GM12891 (cell line): ENCODE results near the gene BHLHA15.

Experiments used
- DNase-seq: peaks from one replicate; pipeline ENCODE4 v3.0.0; 2011; ENCODE audit warnings: low spot score; ENCODE audit not compliant: insufficient read length
- FAIRE-seq: peaks from 2 replicates; lab custom pipeline; 2011; peaks lifted over from hg19 to GRCh38; lab: Jason Lieb, UNC
- PAX5 ChIP-seq: IDR thresholded peaks from 2 replicates; pipeline ENCODE4 v1.6.1; 2011; ENCODE audit warnings: low read length, moderate library complexity, mild to moderate bottlenecking; ENCODE audit not compliant: insufficient read depth, severe bottlenecking
- POLR2A ChIP-seq: IDR thresholded peaks from 2 replicates; pipeline ENCODE4 v1.6.1; 2011; ENCODE audit warnings: low read depth, low read length, control low read depth
- POLR2AphosphoS5 ChIP-seq: IDR thresholded peaks from 2 replicates; pipeline ENCODE4 v1.6.1; 2011; ENCODE audit warnings: low read depth, low read length, control low read depth
- POU2F2 ChIP-seq: IDR thresholded peaks from 2 replicates; pipeline ENCODE4 v1.6.1; 2011; ENCODE audit warnings: low read depth, mild to moderate bottlenecking, control low read depth, low read length, moderate library complexity
- SPI1 ChIP-seq: IDR thresholded peaks from 2 replicates; pipeline ENCODE4 v1.6.1; 2011; ENCODE audit warnings: low read depth, low read length, control low read depth
- TAF1 ChIP-seq: IDR thresholded peaks from 2 replicates; pipeline ENCODE4 v1.6.1; 2011; ENCODE audit warnings: low read depth, low read length, control low read depth

Gene BHLHA15

GRCh38 chr7:98170966-98171365 is 40.3 kb upstream of the BHLHA15 start:
- TF ChIP-seq SPI1 (no peak), TAF1 (no peak), PAX5 (no peak), POU2F2 (no peak), POLR2AphosphoS5 (no peak), POLR2A (no peak)
- FAIRE-seq (no peak), DNase-seq (no peak)

GRCh38 chr7:98171449-98171848 is 39.8 kb upstream of the BHLHA15 start:
- DNase-seq (no peak), FAIRE-seq (no peak)
- TF ChIP-seq POLR2AphosphoS5 = no peak
- no peak for TF ChIP-seq POU2F2
- no peak for TF ChIP-seq PAX5
- TF ChIP-seq SPI1 = no peak
- no peak for TF ChIP-seq POLR2A
- no peak for TF ChIP-seq TAF1

DNA sequence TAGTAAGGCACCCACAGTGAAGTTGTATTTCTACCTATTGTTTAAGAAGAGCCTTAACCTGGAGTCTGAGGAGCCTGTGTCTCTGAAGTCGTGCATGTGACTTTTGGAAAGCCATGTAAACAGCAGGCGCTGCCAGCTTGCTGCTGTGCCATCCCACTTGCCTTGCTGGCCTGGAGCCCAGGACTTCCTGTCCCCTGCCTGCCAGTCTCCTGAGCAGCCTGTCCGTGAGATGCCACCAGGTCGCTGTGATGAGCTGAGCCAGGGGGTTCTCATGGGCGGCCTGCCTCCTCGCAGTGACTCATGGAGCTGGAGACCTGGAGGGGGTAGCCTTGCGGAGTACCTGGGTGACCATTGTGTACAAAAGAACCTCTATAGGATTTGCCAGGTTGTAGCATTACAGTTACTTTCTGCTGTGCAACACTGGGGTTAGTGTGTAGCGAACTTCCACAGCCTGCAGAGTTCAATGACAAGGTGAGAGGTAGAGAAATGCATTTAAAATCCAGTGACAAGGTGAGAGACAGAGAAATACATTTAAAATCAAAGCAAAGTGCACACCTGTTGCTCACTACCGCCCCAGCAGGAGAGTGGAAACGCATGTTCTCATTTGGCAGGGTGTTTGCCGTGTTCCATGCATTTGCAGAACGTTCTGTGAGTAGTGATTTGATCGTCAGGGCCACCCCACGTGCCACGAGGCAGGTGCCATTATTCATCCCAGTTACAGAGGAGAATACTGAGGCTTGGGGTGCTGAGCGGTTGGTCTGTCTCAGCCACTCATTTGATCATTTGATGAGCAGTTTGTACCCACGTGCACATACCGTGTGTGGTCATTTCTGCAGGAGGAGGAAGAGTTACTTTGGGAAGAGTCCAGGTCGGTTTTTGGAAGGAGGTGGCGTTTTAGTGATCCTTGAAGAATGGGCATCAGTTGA is 36.6 kb upstream of the BHLHA15 start:
- FAIRE-seq (no peak), DNase-seq (no peak)
- TF ChIP-seq POU2F2 (no peak), SPI1 (no peak), PAX5 (no peak), TAF1 (no peak), POLR2AphosphoS5 (no peak), POLR2A (no peak)

GRCh38 chr7:98175260-98175940 is 35.8 kb upstream of the BHLHA15 start:
- DNase-seq (no peak), FAIRE-seq (no peak)
- TF ChIP-seq TAF1 (no peak), PAX5 (no peak), POLR2AphosphoS5 (no peak), POLR2A (no peak), POU2F2 (no peak), SPI1 (no peak)

DNA sequence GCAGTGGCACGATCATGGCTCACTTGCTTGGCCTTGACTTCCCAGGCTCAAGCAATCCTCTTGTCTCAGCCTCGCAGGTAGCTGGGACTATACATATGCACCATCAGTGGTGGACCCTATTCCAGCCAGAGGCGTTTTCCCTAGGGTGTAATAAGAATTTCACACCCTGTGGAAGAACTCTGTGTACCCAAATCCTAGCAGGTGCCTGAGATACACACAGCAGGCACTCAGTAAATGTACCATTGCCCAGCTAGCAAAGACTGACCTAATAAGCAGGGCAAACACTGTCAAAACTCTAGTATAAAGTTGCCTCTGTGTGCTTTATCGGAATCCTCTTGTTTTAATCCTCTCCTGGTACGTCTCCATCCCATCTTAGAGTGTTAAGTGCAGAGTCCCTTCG is 33.7 kb upstream of the BHLHA15 start:
- TF ChIP-seq POU2F2 (no peak), POLR2A (no peak), PAX5 (no peak), TAF1 (no peak), POLR2AphosphoS5 (no peak), SPI1 (no peak)
- FAIRE-seq (no peak), DNase-seq (no peak)

DNA sequence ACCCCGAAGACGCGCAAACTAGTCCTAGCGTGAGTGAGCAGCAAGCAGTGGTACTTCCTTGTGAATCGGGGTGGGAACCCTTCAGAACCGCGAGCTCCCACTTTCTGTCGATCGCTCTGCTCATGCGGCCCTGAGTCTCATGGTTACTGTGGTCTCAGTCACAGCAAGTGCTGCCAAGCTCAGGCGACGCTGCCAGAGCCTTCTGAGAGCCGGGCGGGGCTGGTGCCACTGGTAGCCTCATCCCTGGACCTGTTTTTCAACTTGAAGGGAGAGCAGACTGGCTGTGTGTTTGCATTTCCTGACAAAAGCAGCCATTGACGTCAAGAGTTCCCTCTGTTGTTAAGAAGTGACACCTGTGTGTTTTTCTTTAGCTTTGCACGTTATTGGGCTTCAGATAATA is 32.9 kb upstream of the BHLHA15 start:
- TF ChIP-seq SPI1 (no peak), PAX5 (no peak)
- no peak for DNase-seq
- FAIRE-seq = no peak

GRCh38 chr7:98178762-98179490 is 32.3 kb upstream of the BHLHA15 start:
- DNase-seq (no peak), FAIRE-seq (no peak)
- TF ChIP-seq TAF1 = no peak
- no peak for TF ChIP-seq PAX5
- no peak for TF ChIP-seq SPI1
- TF ChIP-seq POLR2AphosphoS5 = no peak
- no peak for TF ChIP-seq POLR2A
- TF ChIP-seq POU2F2 = no peak

- FAIRE-seq (no peak), DNase-seq (no peak)
- TF ChIP-seq TAF1 (no peak), PAX5 (no peak), POU2F2 (no peak), POLR2AphosphoS5 (no peak), SPI1 (no peak), POLR2A (no peak)
These were observed 30.5 kb upstream of the BHLHA15 start for GRCh38 chr7:98180751-98181150.

DNA sequence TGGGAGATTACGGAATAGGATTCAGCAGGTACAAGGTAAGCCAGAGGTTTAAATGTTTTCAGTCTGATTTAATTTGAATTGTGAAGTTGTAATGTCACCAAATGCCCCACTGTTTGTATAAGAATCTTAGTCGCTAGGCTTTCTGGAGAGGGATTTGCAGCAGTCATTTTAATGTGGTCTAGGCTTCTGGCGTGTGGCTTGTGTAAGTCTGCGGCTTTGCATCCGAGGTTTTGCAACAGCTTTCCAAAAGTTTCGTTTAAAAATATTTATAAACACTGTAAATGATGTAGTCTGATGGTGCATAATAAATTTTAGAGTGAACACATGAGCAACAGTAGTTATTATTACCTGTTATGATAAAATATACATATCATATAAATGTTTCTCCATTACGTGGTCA is 26.1 kb upstream of the BHLHA15 start:
- TF ChIP-seq POU2F2 (no peak), POLR2AphosphoS5 (no peak), TAF1 (no peak), POLR2A (no peak), PAX5 (no peak)

More for the DNA sequence above, 26.1 kb upstream of the BHLHA15 start:
- DNase-seq = no peak
- no peak for FAIRE-seq
